ENCODE measurements around the gene PGC.

PGC gene

DNA sequence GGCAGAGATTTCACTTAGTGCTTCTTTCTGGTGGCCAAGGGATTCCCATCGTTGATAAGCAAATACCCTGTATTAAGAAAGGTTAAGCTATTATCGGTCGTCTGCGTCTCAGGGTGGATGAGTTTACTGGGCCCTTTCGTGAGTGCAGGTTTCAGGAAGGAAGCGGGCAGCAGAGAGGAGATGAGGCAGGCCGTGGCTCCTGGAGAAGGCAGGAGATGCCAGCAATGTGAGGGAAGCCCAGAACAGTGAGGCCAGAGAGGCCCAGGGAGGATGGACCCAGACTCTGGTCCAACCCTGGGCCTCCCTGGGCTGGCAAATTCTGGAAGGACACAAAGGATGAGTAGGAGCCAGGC, 23.0 kb downstream of the PGC start:
- no peak overlapping the region for H3K4me3 ChIP-seq (ENCODE audit: low read length)
- H3K4me1 ChIP-seq (ENCODE audit: insufficient read depth, low read length) = no peaks in the 10 kb centered on the region; the same call in 1 of the 2 replicates
- H3K9ac ChIP-seq (ENCODE audit: low read depth, low read length) = no peak overlapping the region
- H3K27ac ChIP-seq (ENCODE audit: low read length) = no peak overlapping the region
- H3K36me3 ChIP-seq (ENCODE audit: insufficient read depth, low read depth, low read length) = no peaks in the 10 kb centered on the region
- no peaks in the 10 kb centered on the region for H3K27me3 ChIP-seq (ENCODE audit: insufficient read depth, low read length)
- H3K9me3 ChIP-seq (ENCODE audit: insufficient read depth, low read depth, low read length) = no peaks in the 10 kb centered on the region

DNA sequence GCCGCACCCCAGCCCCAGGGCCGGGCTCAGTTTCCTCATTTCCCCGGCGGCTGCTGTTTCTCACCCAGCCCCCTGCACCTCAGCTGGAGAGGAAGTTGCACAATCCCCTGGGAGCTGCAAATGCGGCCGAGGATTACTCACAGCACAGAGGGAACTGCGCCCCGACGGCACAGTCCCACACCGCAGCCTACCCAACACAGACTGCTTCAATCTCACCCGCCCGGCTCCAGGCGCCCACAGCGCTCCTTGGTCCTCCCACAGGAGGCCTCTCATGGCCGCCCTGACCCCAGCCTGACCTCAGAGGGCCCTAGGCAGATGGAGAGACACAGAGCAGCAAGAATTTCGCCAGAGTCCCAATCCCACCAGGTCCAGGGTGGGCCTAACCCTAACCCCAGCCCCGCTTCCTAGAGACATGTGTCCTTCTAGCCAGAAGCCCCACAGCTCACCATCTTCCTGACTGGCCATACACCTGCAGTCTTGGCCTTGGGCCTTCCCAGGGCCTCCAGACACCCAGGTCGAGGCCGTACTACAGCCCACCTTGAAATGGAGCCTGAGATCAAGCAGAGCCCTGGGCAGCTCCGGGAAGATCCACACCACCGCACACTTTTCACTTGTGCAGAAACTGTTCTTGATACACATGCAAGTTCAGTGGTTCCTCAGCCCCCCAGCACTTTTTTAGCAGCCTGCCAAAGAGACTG, 23.5 kb downstream of the PGC start:
- no peak overlapping the region for H3K27ac ChIP-seq (ENCODE audit: low read length)
- H3K9ac ChIP-seq (ENCODE audit: low read depth, low read length) = no peak overlapping the region
- H3K4me1 ChIP-seq (ENCODE audit: insufficient read depth, low read length) = no peaks in the 10 kb centered on the region; the same call in 1 of the 2 replicates
- H3K36me3 ChIP-seq (ENCODE audit: insufficient read depth, low read depth, low read length) = no peaks in the 10 kb centered on the region
- H3K4me3 ChIP-seq (ENCODE audit: low read length) = no peak overlapping the region
- H3K27me3 ChIP-seq (ENCODE audit: insufficient read depth, low read length) = no peaks in the 10 kb centered on the region
- H3K9me3 ChIP-seq (ENCODE audit: insufficient read depth, low read depth, low read length) = no peaks in the 10 kb centered on the region

DNA sequence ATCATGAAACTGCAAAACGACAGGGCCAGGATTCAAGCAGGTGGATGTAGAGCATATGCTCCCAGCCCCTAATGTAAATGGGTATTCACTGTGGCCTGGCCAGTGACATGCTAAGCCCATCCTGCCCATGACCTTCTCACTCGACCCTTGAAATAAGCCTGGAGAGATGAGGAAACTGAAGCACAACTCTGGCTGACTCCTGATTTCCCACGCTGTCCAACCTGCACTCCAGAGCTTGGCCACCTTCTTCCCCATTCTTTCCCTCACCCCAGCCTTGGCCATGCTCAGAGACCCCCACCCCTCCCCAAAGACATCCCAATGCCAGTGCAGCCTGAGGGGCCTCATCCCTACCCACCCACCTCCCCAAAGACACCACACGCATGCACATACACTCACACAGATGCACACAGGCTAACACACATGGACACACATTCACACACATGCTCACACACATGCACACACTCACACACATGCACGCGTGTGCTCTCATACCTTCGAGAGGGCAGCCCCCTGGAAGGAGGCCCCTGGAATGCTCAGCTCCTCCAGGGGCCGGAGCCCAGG, 24.1 kb downstream of the PGC start:
- H3K9me3 ChIP-seq (ENCODE audit: insufficient read depth, low read depth, low read length) = no peaks in the 10 kb centered on the region
- no peak overlapping the region for H3K4me3 ChIP-seq (ENCODE audit: low read length)
- H3K36me3 ChIP-seq (ENCODE audit: insufficient read depth, low read depth, low read length) = no peaks in the 10 kb centered on the region
- no peak overlapping the region for H3K9ac ChIP-seq (ENCODE audit: low read depth, low read length)
- H3K27ac ChIP-seq (ENCODE audit: low read length) = no peak overlapping the region
- no peaks in the 10 kb centered on the region for H3K27me3 ChIP-seq (ENCODE audit: insufficient read depth, low read length)
- no peaks in the 10 kb centered on the region for H3K4me1 ChIP-seq (ENCODE audit: insufficient read depth, low read length)

DNA sequence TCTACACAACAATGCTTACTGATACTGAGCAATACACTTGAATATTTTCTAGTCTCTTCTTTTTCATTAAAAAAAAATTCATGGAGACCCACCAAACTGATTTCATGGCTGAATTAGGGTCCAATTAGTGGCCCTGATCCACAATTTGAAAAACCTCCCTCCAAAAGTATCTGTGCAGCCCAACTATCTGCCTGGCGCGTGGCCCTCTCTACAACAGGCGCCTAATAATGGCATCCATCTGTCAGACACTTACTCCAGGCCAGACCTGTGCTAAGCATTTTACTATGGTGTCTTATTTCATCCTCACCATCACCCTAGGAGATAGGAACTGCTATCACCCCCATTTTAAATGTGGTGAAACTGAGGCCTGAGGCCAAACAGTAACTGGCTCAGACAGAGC, 25.8 kb downstream of the PGC start:
- Histone ChIP-seq H3K9ac (ENCODE audit: low read depth, low read length) (no peak overlapping the region), H3K27ac (ENCODE audit: low read length) (no peak overlapping the region), H3K4me3 (ENCODE audit: low read length) (no peak overlapping the region), H3K9me3 (ENCODE audit: insufficient read depth, low read depth, low read length) (no peaks in the 10 kb centered on the region), H3K4me1 (ENCODE audit: insufficient read depth, low read length) (no peaks in the 10 kb centered on the region), H3K36me3 (ENCODE audit: insufficient read depth, low read depth, low read length) (no peaks in the 10 kb centered on the region), H3K27me3 (ENCODE audit: insufficient read depth, low read length) (no peaks in the 10 kb centered on the region)

DNA sequence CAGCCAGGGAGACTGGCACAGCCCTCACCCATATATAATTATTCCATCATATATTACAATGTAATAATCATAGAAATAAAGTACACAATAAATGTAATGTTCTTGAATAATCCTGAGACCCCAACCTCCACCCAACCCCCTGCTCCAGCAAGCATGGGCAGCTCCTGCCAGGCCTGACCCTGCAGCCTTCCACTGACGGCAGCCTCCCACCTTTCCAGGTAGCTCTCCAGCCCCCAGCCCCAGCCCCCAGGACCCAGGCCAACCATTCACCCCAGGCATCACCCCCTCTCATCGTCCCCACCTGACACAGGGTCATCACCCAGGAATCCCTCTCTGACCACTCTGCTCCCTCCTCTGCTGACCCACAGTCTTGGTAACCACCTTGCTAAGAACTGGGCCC, 26.4 kb downstream of the PGC start:
- Histone ChIP-seq H3K27ac (ENCODE audit: low read length) (no peak overlapping the region), H3K4me1 (ENCODE audit: insufficient read depth, low read length) (no peaks in the 10 kb centered on the region), H3K9me3 (ENCODE audit: insufficient read depth, low read depth, low read length) (no peaks in the 10 kb centered on the region), H3K4me3 (ENCODE audit: low read length) (no peak overlapping the region), H3K27me3 (ENCODE audit: insufficient read depth, low read length) (no peaks in the 10 kb centered on the region), H3K9ac (ENCODE audit: low read depth, low read length) (no peak overlapping the region), H3K36me3 (ENCODE audit: insufficient read depth, low read depth, low read length) (no peaks in the 10 kb centered on the region)

DNA sequence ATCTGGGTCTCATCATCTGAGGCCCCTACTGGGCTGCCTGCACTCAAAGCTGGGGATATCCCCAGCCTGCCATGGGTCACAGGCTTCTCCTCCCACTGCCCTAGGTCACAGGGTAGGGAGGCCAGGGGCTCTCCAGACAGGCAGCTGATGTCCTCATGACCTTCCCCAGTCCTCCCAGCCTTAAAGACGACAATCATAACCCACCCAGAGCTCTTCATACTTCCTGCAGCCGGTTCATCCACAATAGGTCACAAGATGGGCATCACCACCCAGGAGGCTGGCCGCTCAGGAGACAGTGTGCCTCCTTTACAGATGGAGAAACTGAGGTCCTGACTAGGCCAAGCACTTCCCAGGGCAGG, 27.0 kb downstream of the PGC start:
- no peak overlapping the region for H3K27ac ChIP-seq (ENCODE audit: low read length)
- no peaks in the 10 kb centered on the region for H3K9me3 ChIP-seq (ENCODE audit: insufficient read depth, low read depth, low read length)
- no peaks in the 10 kb centered on the region for H3K27me3 ChIP-seq (ENCODE audit: insufficient read depth, low read length)
- H3K4me3 ChIP-seq (ENCODE audit: low read length) = no peak overlapping the region
- H3K9ac ChIP-seq (ENCODE audit: low read depth, low read length) = no peak overlapping the region
- no peaks in the 10 kb centered on the region for H3K4me1 ChIP-seq (ENCODE audit: insufficient read depth, low read length)
- H3K36me3 ChIP-seq (ENCODE audit: insufficient read depth, low read depth, low read length) = no peaks in the 10 kb centered on the region

DNA sequence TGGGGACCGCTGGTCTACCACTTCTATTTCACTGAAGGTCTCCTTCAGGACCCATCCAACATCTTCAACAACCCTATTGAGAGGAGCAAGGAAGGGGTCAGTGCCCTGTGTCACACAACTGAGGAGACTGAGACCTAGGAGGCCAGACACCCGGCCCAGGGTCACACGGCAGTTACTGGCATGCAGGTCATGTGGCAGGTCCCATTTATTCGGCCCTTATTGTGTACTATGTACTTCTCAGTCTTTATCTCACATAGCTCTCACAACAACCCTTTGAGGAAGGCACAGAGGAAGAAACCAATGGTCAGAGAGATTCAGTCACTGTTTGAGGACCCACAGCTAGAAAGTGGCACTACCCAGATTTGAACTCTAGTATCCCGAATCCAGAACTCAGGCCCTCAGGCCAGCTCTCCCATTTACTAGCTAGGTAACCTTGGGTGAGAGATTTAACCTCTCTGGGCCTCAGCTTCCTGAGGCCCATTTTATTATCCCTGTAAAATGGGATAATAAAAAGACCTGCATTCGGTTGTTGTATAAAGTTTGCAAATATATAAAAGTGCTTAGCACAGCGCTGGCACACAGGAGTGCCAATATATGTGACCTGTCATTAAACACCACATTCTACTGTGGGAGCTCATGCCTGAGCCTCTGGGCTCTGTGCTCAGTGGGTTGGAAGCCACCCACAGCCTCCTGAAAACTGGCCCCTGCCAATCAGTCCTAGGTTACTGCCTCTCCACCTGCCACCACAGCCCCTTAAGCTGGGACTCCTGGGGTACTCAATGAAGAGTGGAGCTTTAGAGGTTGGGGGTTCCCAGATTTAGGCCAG, 27.5 kb downstream of the PGC start:
- Histone ChIP-seq H3K4me3 (ENCODE audit: low read length) (no peak overlapping the region), H3K4me1 (ENCODE audit: insufficient read depth, low read length) (no peaks in the 10 kb centered on the region), H3K27ac (ENCODE audit: low read length) (no peak overlapping the region), H3K27me3 (ENCODE audit: insufficient read depth, low read length) (no peaks in the 10 kb centered on the region), H3K9ac (ENCODE audit: low read depth, low read length) (no peak overlapping the region), H3K9me3 (ENCODE audit: insufficient read depth, low read depth, low read length) (no peaks in the 10 kb centered on the region), H3K36me3 (ENCODE audit: insufficient read depth, low read depth, low read length) (no peaks in the 10 kb centered on the region)

DNA sequence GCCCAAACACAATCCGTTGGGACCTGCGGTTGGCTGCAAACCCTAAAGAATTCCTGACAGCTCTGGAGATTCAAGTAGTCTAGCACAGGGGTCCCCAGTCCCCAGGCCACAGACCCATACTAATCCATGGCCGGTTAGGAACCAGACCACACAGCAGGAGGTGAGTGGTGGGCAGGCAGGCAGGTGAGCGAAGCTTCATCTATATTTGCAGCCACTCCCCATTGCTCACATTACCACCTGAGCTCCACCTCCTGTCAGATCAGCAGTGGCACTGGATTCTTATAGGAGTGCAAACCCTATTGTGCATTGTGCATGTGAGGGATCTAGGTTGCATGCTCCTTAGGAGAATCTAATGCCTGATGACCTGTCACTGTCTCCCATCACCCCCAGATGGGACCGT, 28.4 kb downstream of the PGC start:
- no peaks in the 10 kb centered on the region for H3K36me3 ChIP-seq (ENCODE audit: insufficient read depth, low read depth, low read length)
- no peak overlapping the region for H3K4me3 ChIP-seq (ENCODE audit: low read length)
- H3K27ac ChIP-seq (ENCODE audit: low read length) = no peak overlapping the region
- no peak overlapping the region for H3K9ac ChIP-seq (ENCODE audit: low read depth, low read length)
- H3K27me3 ChIP-seq (ENCODE audit: insufficient read depth, low read length) = no peaks in the 10 kb centered on the region
- no peaks in the 10 kb centered on the region for H3K9me3 ChIP-seq (ENCODE audit: insufficient read depth, low read depth, low read length)
- H3K4me1 ChIP-seq (ENCODE audit: insufficient read depth, low read length) = no peaks in the 10 kb centered on the region

DNA sequence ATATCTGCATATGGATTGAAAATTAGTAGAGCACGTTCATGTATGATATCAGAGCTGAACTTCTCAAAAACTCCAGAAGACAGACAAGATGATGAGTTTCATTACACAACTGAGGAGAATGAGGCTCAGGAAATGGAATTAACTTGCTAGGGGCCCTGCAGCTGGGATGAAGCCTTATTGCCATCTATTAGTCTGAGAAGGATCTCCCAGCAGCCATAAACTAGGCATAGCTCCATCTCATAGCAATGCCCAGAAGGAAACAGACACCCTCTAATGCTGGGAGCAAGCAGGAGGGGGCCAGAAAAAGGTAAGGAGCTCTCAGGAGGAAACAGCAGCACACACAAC, 29.8 kb downstream of the PGC start:
- H3K9ac ChIP-seq (ENCODE audit: low read depth, low read length) = no peak overlapping the region
- no peaks in the 10 kb centered on the region for H3K4me1 ChIP-seq (ENCODE audit: insufficient read depth, low read length)
- H3K27me3 ChIP-seq (ENCODE audit: insufficient read depth, low read length) = no peaks in the 10 kb centered on the region
- no peaks in the 10 kb centered on the region for H3K9me3 ChIP-seq (ENCODE audit: insufficient read depth, low read depth, low read length)
- H3K27ac ChIP-seq (ENCODE audit: low read length) = no peak overlapping the region
- H3K36me3 ChIP-seq (ENCODE audit: insufficient read depth, low read depth, low read length) = no peaks in the 10 kb centered on the region
- no peak overlapping the region for H3K4me3 ChIP-seq (ENCODE audit: low read length)

DNA sequence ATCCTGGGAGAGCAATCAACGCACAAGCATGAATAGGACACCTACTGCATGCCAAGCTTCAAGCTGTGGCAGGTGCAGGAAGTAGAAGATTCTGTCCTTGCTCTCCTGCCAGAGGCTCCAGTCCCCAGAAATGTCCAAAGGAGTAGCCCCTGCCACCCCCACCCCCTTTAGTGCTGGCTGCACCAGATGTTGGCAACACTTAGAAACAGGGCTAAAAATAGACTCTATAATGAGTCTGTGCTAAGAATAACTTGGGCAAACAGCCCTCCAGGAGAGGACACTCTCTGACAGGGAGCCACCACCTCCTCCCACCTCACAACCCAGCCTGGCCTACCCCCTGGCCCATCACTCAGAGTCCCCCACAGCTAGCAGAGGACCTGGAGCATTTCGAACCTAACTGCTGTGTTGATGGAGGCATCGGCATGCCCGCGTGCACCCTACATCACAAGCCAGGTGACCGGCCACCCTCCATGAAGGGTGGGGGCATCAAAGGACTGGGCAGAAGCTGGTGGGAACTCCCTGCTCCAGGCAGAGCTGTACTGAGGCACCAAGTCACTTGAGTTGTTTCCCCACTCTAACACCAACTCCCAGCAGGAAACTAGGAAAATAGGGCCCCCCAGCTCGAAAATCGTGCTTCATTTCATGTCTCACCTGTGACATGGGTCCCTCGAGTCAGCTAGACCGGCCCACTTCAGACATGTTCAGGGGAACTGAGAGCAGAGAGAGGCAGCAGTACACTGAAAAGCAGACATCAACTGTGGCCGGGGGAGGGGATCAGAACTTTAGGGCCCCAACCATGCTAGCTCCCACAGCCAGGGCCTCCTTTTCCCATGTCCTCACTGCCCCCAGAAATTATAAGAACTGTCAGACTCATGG, 30.4 kb downstream of the PGC start:
- Histone ChIP-seq H3K27ac (ENCODE audit: low read length) (no peak overlapping the region), H3K36me3 (ENCODE audit: insufficient read depth, low read depth, low read length) (no peaks in the 10 kb centered on the region), H3K9ac (ENCODE audit: low read depth, low read length) (no peak overlapping the region), H3K27me3 (ENCODE audit: insufficient read depth, low read length) (no peaks in the 10 kb centered on the region), H3K4me1 (ENCODE audit: insufficient read depth, low read length) (no peaks in the 10 kb centered on the region), H3K9me3 (ENCODE audit: insufficient read depth, low read depth, low read length) (no peaks in the 10 kb centered on the region), H3K4me3 (ENCODE audit: low read length) (no peak overlapping the region)

DNA sequence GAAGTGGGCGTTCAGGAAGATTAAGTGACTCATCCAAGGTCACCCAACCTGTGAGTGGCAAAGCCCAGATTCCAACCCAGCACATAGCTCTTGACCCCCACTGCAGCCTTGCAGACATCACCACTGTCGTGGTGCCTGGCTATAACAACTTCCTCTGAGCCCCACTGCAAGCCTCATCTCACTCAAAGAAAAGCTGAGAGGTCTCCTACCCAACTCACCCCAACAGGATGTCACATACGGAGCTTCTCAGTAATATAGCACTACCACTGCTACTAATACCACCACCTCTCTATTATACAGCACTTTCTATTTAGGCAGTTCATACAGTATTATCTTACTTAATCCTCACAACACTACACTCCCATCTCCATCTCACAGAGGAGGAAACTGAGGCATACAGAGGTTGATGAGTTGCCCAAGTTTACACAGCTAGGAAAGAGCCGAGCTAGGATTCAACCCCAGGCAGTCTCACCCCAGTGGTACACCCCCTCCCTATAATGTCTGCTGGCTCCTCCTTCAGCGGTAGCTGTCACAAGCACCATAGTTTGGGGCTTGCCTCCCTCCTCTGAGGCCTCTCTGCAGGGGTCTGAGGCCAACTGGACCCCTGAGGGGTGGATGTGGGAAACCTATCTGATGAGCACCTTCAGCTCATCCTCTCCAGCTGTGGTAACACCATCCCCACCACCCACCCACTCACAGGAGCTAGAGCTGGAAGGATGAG, 31.2 kb downstream of the PGC start:
- no peak overlapping the region for H3K9ac ChIP-seq (ENCODE audit: low read depth, low read length)
- H3K27ac ChIP-seq (ENCODE audit: low read length) = no peak overlapping the region
- H3K27me3 ChIP-seq (ENCODE audit: insufficient read depth, low read length) = no peaks in the 10 kb centered on the region
- no peak overlapping the region for H3K4me3 ChIP-seq (ENCODE audit: low read length)
- H3K36me3 ChIP-seq (ENCODE audit: insufficient read depth, low read depth, low read length) = no peaks in the 10 kb centered on the region
- H3K9me3 ChIP-seq (ENCODE audit: insufficient read depth, low read depth, low read length) = no peaks in the 10 kb centered on the region
- H3K4me1 ChIP-seq (ENCODE audit: insufficient read depth, low read length) = no peaks in the 10 kb centered on the region
